Ishikawa (cell line): ENCODE results near the gene RPTOR.

Source experiments
- CEBPB ChIP-seq: IDR thresholded peaks from 2 replicates; pipeline ENCODE4 v1.6.1; 2012
- CREB1 ChIP-seq: IDR thresholded peaks from 2 replicates; pipeline ENCODE4 v1.6.1; 2012; ENCODE audit warnings: low read depth
- EGR1 ChIP-seq: IDR thresholded peaks from 2 replicates; pipeline ENCODE4 v1.6.1; 2012
- EP300 ChIP-seq: IDR thresholded peaks from 2 replicates; pipeline ENCODE4 v1.6.1; 2012; ENCODE audit warnings: borderline replicate concordance
- FOXM1 ChIP-seq: IDR thresholded peaks from 2 replicates; pipeline ENCODE4 v1.6.1; 2012; ENCODE audit warnings: low read depth, borderline replicate concordance
- MAX ChIP-seq: IDR thresholded peaks from 2 replicates; pipeline ENCODE4 v1.6.1; 2012
- NFIC ChIP-seq: IDR thresholded peaks from 2 replicates; pipeline ENCODE4 v1.6.1; 2012
- RAD21 ChIP-seq: IDR thresholded peaks from 2 replicates; pipeline ENCODE4 v1.6.1; 2012; ENCODE audit warnings: low read depth
- REST ChIP-seq: IDR thresholded peaks from 2 replicates; pipeline ENCODE4 v1.6.1; 2012; ENCODE audit warnings: low read depth, mild to moderate bottlenecking
- TAF1 ChIP-seq: IDR thresholded peaks from 2 replicates; pipeline ENCODE4 v1.6.1; 2012; ENCODE audit warnings: low read depth, mild to moderate bottlenecking
- TCF12 ChIP-seq: IDR thresholded peaks from 2 replicates; pipeline ENCODE4 v1.6.1; 2012; ENCODE audit warnings: low read depth
- TEAD4 ChIP-seq: IDR thresholded peaks from 2 replicates; pipeline ENCODE4 v1.6.1; 2012
- USF1 ChIP-seq: IDR thresholded peaks from 2 replicates; pipeline ENCODE4 v1.6.1; 2012
- YY1 ChIP-seq: IDR thresholded peaks from 2 replicates; pipeline ENCODE4 v1.6.1; 2012; ENCODE audit warnings: low read depth
- ZBTB7A ChIP-seq: IDR thresholded peaks from 2 replicates; pipeline ENCODE4 v1.6.1; 2012; ENCODE audit warnings: low read depth

RPTOR gene

GRCh38 chr17:80609757-80610156, 65.1 kb downstream of the RPTOR start:
- TF ChIP-seq FOXM1 (no peak), USF1 (no peak), TEAD4 (no peak), CREB1 (no peak), YY1 (no peak), NFIC (no peak), EGR1 (no peak), MAX (no peak), EP300 (no peak), REST (no peak), CEBPB (no peak), TCF12 (no peak), RAD21 (no peak)

GRCh38 chr17:80611816-80612215, 67.2 kb downstream of the RPTOR start:
- TF ChIP-seq EGR1 (no peak), TCF12 (no peak), FOXM1 (no peak), ZBTB7A (no peak), CREB1 (no peak), RAD21 (no peak), TEAD4 (no peak), EP300 (no peak), REST (no peak), USF1 (no peak), CEBPB (no peak), YY1 (no peak), TAF1 (no peak)

- no peak for TF ChIP-seq EGR1
- no peak for TF ChIP-seq CREB1
- TF ChIP-seq CEBPB = no peak
- TF ChIP-seq TCF12 = no peak
- no peak for TF ChIP-seq FOXM1
Observed at GRCh38 chr17:80612997-80613731, 68.5 kb downstream of the RPTOR start.

- TF ChIP-seq EP300 (no peak), MAX (no peak), FOXM1 (no peak), CREB1 (no peak), RAD21 (no peak), TCF12 (no peak), REST (no peak), EGR1 (no peak), USF1 (no peak), ZBTB7A (no peak), CEBPB (no peak), TAF1 (no peak), YY1 (no peak), TEAD4 (no peak), NFIC (no peak)
Observed at GRCh38 chr17:80613732-80614071, 69.1 kb downstream of the RPTOR start.
